ENCODE data around the gene TPM2.

Gene TPM2

DNA sequence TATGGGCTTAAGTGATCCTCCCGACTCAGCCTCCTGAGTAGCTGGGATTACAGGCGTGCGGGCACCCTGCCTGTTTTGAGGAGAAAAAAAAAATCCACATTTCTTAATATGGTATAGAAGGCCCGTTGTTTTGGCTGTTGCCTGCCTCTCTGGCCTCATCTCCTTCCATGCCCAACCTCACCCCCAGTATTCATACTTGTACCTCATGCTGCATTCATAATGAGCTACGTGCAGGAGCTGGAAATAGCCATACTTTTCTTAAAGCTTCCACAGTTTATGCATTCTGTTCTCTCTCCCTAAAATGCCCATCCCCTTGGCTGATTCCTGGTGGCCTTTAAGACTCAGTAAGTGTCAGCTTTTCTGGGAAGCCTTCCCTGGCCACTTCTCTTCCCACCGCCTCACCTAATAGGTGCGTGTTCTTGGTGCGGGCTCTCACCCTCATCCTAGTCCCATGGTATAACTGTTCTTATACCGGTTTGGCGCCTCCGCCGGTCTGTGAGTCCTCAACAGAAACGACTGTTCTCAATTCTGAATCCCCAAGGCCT lies 2.1 kb upstream of the TPM2 start:
- Histone ChIP-seq H3K27me3 (ENCODE audit: insufficient read depth, low read length) (no peaks in the 10 kb centered on the region), H3K4me3 (ENCODE audit: low read depth, low read length) (peak overlapping the region; percentile 98; the same call in 1 of the 2 replicates), H3K79me2 (ENCODE audit: control insufficient read depth, insufficient read depth, low read length, unreplicated experiment) (peaks cover 31% of the 10 kb centered on the region), H3K4me1 (ENCODE audit: control insufficient read depth, insufficient read depth, low read length, unreplicated experiment) (peaks cover 20% of the 10 kb centered on the region), H3K36me3 (ENCODE audit: insufficient read depth, low read length) (peaks cover 26% of the 10 kb centered on the region; the same call in 1 of the 2 replicates), H3K27ac (ENCODE audit: low read depth, low read length) (peak overlapping the region; percentile 91), H2AFZ (ENCODE audit: low read length, unreplicated experiment) (no peak overlapping the region)

DNA sequence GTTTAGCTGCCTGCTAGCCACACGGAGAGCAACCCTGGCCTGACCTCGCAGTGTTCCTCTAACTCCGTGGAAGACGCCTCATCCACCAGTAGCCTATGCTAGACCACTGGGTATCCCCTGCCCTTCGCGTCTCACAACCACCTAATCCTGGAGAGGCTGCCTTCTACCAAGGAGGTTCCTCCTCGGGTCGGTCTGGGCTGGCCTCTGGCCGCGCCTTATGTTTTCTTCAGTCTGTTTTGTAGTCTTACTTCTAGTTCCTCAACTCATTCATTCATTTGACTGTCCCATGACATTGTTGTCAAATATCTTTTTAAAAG lies 1.6 kb upstream of the TPM2 start:
- Histone ChIP-seq H3K4me1 (ENCODE audit: control insufficient read depth, insufficient read depth, low read length, unreplicated experiment) (peaks cover 24% of the 10 kb centered on the region), H3K79me2 (ENCODE audit: control insufficient read depth, insufficient read depth, low read length, unreplicated experiment) (peaks cover 37% of the 10 kb centered on the region), H3K27me3 (ENCODE audit: insufficient read depth, low read length) (no peaks in the 10 kb centered on the region), H3K36me3 (ENCODE audit: insufficient read depth, low read length) (peaks cover 23% of the 10 kb centered on the region; the same call in 1 of the 2 replicates), H3K27ac (ENCODE audit: low read depth, low read length) (peak overlapping the region; percentile 91), H2AFZ (ENCODE audit: low read length, unreplicated experiment) (peak overlapping the region; percentile 71), H3K4me3 (ENCODE audit: low read depth, low read length) (peak overlapping the region; percentile 98)

DNA sequence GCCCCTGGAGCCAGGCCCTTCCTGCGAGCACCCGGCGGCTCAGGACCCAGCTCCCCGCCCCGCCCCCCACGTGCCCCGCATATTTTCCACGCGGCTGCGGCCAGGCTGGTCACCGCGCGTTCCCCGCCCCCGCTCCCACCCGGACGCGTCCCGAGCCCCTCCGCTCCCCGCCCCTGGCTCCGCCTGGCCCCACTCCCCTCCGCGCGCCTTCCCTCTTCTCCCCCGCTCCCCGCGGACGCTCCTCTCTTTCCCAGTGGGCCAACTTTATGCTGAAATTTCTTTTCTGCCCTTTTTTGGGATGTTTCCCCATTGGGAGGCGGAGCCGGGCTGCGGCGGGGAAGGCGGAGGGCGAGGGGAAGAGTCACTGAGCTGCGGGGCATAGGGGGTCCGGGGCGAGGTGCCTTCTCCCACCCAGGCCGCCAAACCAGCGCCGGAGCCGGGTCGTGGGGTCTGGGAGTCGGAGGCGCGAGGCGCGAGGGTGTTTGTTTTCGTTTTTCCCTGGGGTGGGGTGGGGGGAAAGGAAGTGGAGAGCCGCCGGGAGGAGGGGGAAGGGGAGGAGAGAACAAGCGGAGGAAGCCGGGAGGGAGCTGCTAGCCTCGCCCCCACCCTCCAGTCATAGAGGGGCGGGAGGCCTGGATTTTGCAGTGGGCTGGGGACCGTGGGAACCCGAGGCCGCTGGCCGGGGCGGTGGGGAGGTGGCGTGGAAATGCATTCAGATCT lies 1.0 kb upstream of the TPM2 start:
- Histone ChIP-seq H3K4me1 (ENCODE audit: control insufficient read depth, insufficient read depth, low read length, unreplicated experiment) (peaks cover 29% of the 10 kb centered on the region), H3K4me3 (ENCODE audit: low read depth, low read length) (peak overlapping the region; percentile 98), H3K27ac (ENCODE audit: low read depth, low read length) (peak overlapping the region; percentile 91), H3K36me3 (ENCODE audit: insufficient read depth, low read length) (peaks cover 18% of the 10 kb centered on the region; the same call in 1 of the 2 replicates), H3K79me2 (ENCODE audit: control insufficient read depth, insufficient read depth, low read length, unreplicated experiment) (peaks cover 41% of the 10 kb centered on the region), H3K27me3 (ENCODE audit: insufficient read depth, low read length) (no peaks in the 10 kb centered on the region), H2AFZ (ENCODE audit: low read length, unreplicated experiment) (peak overlapping the region; percentile 71)

DNA sequence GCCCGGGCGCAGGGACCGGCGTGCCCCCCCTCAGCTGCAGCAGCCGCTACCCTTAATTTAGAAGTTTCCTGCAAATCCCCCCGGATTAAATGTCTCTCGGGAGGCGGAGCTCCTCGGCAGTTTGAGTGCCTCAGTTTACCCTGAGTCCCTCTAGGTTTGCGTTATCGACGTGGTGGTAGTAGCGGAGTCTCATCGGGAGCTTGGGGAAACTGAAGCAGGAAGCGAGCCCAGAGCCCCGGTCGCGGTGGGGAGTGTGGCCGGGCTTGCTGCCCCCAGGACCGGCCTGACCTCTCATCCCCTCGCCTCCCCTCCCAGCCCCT lies 529 bp upstream of the TPM2 start:
- H3K79me2 ChIP-seq (ENCODE audit: control insufficient read depth, insufficient read depth, low read length, unreplicated experiment) = peaks cover 46% of the 10 kb centered on the region
- H3K27me3 ChIP-seq (ENCODE audit: insufficient read depth, low read length) = no peaks in the 10 kb centered on the region
- H2AFZ ChIP-seq (ENCODE audit: low read length, unreplicated experiment) = no peak overlapping the region
- H3K27ac ChIP-seq (ENCODE audit: low read depth, low read length) = peak overlapping the region; percentile 91
- H3K4me1 ChIP-seq (ENCODE audit: control insufficient read depth, insufficient read depth, low read length, unreplicated experiment) = peaks cover 34% of the 10 kb centered on the region
- peak overlapping the region; percentile 98 for H3K4me3 ChIP-seq (ENCODE audit: low read depth, low read length)
- peaks cover 22% of the 10 kb centered on the region; the same call in 1 of the 2 replicates for H3K36me3 ChIP-seq (ENCODE audit: insufficient read depth, low read length)

DNA sequence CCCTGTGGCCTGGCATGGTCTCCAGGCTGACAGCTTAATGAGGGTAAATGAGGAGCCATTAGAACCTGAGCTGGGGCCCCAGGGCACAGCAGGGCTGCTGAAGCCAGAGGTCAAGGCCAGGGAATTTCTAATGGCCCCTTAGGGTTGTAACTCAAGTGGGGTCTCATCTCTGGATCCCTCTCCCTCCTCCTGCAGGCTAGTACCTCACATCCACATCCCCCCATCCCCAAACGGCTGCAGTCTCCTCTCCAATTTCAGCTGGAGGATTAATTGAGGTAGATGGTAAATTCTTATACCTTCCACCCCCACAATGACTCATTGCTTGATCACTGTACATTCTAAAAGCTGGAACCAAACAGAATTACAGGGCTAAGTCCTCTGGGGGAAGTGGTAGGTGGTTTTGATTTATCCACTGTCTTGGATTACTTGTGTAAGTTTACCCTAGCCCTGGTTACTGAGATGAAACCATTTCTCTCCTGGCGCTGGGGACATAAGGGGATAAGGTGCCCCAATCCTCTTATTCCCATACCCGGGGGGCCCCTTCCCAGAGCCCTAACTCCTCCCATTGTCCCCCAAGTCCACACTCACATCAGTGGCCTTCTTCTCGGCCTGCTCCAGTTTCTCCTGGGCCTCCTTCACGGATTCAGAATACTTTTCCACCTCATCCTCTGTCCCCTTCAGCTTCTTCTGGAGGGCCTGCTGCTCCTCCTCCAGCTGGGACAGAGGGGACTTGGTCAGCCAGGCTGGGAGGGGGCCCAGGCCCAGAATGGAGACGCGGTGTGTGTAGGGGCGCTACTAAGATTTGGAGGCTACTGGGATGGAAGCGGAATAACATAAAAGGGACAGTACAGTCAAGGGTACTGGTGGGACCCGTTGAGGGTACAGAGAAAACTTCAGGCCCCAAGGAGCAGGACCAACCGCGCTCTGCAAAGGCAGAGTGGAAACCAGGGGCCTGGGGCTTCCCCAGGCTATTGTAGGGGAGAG lies 875 bp downstream of the TPM2 start:
- Histone ChIP-seq H3K36me3 (ENCODE audit: insufficient read depth, low read length) (peaks cover 36% of the 10 kb centered on the region; the same call in 1 of the 2 replicates), H3K27ac (ENCODE audit: low read depth, low read length) (peak overlapping the region; percentile 91), H3K4me1 (ENCODE audit: control insufficient read depth, insufficient read depth, low read length, unreplicated experiment) (peaks cover 37% of the 10 kb centered on the region), H2AFZ (ENCODE audit: low read length, unreplicated experiment) (no peak overlapping the region), H3K27me3 (ENCODE audit: insufficient read depth, low read length) (no peaks in the 10 kb centered on the region), H3K79me2 (ENCODE audit: control insufficient read depth, insufficient read depth, low read length, unreplicated experiment) (peaks cover 51% of the 10 kb centered on the region), H3K4me3 (ENCODE audit: low read depth, low read length) (peak overlapping the region; percentile 98)

DNA sequence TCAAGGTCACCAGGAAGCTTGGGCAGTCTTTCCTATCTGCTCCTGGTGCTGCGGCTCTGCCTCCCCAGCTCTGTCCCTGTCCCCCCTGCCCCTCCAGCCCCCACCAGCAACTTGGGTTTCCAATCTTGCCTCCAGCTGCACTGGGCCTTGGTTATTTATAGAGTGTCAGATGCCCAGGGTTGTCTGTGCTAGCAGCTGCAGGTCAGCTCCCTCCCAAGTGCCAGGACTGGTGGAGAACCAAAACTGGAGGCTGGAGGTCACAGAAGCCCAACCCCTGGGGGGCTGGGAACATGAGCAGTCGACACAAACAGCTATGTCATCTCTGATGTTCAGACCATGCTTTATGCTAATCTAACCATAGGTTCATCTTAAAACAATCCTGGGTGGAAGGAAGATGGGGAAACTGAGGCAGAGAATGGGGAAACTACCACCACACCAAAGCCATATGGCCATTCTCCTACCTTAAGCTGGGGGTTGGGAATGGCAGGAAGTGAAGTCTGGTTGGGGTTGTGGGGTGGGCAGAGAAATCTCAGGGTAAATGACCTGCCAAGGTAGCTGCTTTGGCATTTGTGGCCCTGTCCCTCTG lies 1.7 kb downstream of the TPM2 start:
- Histone ChIP-seq H3K4me3 (ENCODE audit: low read depth, low read length) (peak overlapping the region; percentile 98), H3K27me3 (ENCODE audit: insufficient read depth, low read length) (no peaks in the 10 kb centered on the region), H3K4me1 (ENCODE audit: control insufficient read depth, insufficient read depth, low read length, unreplicated experiment) (peaks cover 41% of the 10 kb centered on the region), H2AFZ (ENCODE audit: low read length, unreplicated experiment) (no peak overlapping the region), H3K27ac (ENCODE audit: low read depth, low read length) (peak overlapping the region; percentile 91; the same call in 1 of the 2 replicates), H3K36me3 (ENCODE audit: insufficient read depth, low read length) (peaks cover 36% of the 10 kb centered on the region; the same call in 1 of the 2 replicates), H3K79me2 (ENCODE audit: control insufficient read depth, insufficient read depth, low read length, unreplicated experiment) (peaks cover 51% of the 10 kb centered on the region)

DNA sequence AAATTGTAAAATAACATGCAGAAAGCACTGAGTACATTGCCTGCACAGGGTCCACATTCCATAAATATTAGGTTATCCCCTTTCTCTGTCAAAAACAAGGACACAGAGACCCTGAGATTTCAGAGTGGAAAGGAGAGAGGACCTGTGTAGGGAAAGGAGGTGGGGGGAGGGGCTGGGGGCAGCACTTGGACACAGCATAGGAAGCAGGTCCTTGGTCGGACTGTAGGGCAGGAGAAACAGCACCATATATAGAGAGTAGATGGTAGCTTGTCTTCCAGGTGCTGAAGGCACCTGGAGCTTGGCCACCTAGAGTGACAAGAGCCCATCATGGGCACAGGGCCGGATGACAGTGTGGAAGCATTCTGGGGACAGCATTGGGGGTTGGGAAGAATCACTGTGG lies 2.4 kb downstream of the TPM2 start:
- peak overlapping the region; percentile 98 for H3K4me3 ChIP-seq (ENCODE audit: low read depth, low read length)
- 0 out of 2 replicates have a peak overlapping the region, but pooled peaks have one; percentile 91 for H3K27ac ChIP-seq (ENCODE audit: low read depth, low read length)
- peaks cover 48% of the 10 kb centered on the region for H3K4me1 ChIP-seq (ENCODE audit: control insufficient read depth, insufficient read depth, low read length, unreplicated experiment)
- peaks cover 51% of the 10 kb centered on the region for H3K79me2 ChIP-seq (ENCODE audit: control insufficient read depth, insufficient read depth, low read length, unreplicated experiment)
- no peak overlapping the region for H2AFZ ChIP-seq (ENCODE audit: low read length, unreplicated experiment)
- peaks cover 40% of the 10 kb centered on the region; the same call in 1 of the 2 replicates for H3K36me3 ChIP-seq (ENCODE audit: insufficient read depth, low read length)
- no peaks in the 10 kb centered on the region for H3K27me3 ChIP-seq (ENCODE audit: insufficient read depth, low read length)

DNA sequence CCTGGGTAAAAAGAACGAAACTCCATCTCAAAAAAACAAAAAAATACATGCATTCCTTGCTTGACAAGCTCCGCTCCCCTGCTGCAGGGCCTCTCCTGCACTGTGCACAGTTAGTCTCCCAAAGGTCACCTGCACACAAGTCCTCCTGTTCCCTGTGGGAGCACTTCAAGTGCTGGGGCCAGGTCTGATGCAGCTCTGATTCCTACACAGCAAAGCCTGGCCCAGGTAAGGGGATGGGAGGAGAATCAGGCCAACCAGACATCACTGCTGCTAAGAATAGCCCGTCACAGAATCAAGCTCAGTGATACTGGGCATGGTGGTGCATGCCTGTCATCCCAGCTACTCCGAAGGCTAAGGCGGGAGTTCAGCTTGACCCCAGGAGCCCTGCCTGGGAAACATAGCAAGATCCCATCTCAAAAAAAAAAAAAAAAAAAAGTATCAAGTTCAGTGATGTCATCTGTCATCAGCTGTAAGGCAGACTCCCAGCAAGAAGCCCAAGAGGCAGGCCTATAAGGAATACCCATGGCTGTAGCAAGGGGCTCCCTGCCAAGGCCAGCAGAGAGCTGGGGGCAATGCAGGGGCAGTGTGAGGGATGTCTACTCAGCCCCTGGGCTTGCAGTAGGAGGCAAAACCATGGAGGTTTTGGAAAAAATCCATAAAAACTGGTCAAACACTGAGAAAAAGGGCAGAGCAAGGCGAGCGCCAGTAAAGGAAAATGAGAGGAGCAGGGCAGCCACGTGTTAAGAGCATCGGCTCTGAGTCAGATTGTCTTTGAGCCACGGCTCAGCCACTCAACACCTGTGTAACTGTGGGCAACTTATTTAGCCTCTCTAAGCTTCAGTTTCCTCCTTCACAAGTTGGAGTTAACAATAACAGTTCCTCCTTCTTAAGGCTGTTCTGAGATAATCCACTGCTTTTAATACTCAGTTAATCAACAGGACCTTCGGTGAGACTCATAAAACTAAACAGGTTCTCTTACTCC lies 3.2 kb downstream of the TPM2 start:
- H3K79me2 ChIP-seq (ENCODE audit: control insufficient read depth, insufficient read depth, low read length, unreplicated experiment) = peaks cover 51% of the 10 kb centered on the region
- no peaks in the 10 kb centered on the region for H3K27me3 ChIP-seq (ENCODE audit: insufficient read depth, low read length)
- H3K27ac ChIP-seq (ENCODE audit: low read depth, low read length) = 0 out of 2 replicates have a peak overlapping the region, but pooled peaks have one; percentile 14
- peak overlapping the region; percentile 98 for H3K4me3 ChIP-seq (ENCODE audit: low read depth, low read length)
- peaks cover 40% of the 10 kb centered on the region; the same call in 1 of the 2 replicates for H3K36me3 ChIP-seq (ENCODE audit: insufficient read depth, low read length)
- H2AFZ ChIP-seq (ENCODE audit: low read length, unreplicated experiment) = no peak overlapping the region
- H3K4me1 ChIP-seq (ENCODE audit: control insufficient read depth, insufficient read depth, low read length, unreplicated experiment) = peaks cover 54% of the 10 kb centered on the region

DNA sequence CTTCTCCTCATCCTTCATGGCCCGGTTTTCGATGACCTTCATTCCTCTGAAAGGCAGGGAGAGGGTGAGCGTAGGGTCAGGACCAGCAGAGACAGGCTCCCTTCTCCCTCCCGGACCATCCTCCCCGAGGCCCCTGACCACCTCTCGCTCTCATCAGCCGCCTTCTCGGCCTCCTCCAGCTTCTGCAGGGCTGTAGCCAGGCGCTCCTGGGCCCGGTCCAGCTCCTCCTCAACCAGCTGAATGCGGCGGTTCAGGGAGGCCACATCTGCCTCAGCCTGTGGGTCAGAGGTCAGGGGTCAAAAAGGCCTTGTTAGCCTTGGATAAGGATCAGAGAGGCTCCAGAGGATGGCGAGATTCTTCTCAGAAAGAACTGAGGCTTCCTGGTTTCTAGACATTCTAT lies 4.2 kb downstream of the TPM2 start:
- Histone ChIP-seq H2AFZ (ENCODE audit: low read length, unreplicated experiment) (no peak overlapping the region), H3K4me1 (ENCODE audit: control insufficient read depth, insufficient read depth, low read length, unreplicated experiment) (peaks cover 57% of the 10 kb centered on the region), H3K79me2 (ENCODE audit: control insufficient read depth, insufficient read depth, low read length, unreplicated experiment) (peaks cover 51% of the 10 kb centered on the region), H3K4me3 (ENCODE audit: low read depth, low read length) (no peak overlapping the region; the same call in 1 of the 2 replicates), H3K36me3 (ENCODE audit: insufficient read depth, low read length) (peaks cover 40% of the 10 kb centered on the region; the same call in 1 of the 2 replicates), H3K27me3 (ENCODE audit: insufficient read depth, low read length) (no peaks in the 10 kb centered on the region), H3K27ac (ENCODE audit: low read depth, low read length) (no peak overlapping the region)

All from ACC112 (cell line).